PC-3 (cell line): ENCODE results near the gene TADA2B.

Source experiments
- EZH2 ChIP-seq: fragments of 300-600 bp; sonication (generic); IDR thresholded peaks from one replicate; pipeline ENCODE4 v1.6.1; 2017; ENCODE audit warnings: antibody characterized with exemption, mild to moderate bottlenecking, low read length; ENCODE audit not compliant: unreplicated experiment
- TF ChIP-seq, protein P1 (sequence below): fragments of 300-600 bp; sonication (generic); conservative IDR thresholded peaks from 2 replicates; pipeline ENCODE4 v1.5.1; 2017; ENCODE audit warnings: antibody characterized with exemption, low read depth, mild to moderate bottlenecking, low read length

GRCh38 chr4:7040765-7041164, 2.4 kb upstream of the TADA2B start:
- TF ChIP-seq, protein P1, sequence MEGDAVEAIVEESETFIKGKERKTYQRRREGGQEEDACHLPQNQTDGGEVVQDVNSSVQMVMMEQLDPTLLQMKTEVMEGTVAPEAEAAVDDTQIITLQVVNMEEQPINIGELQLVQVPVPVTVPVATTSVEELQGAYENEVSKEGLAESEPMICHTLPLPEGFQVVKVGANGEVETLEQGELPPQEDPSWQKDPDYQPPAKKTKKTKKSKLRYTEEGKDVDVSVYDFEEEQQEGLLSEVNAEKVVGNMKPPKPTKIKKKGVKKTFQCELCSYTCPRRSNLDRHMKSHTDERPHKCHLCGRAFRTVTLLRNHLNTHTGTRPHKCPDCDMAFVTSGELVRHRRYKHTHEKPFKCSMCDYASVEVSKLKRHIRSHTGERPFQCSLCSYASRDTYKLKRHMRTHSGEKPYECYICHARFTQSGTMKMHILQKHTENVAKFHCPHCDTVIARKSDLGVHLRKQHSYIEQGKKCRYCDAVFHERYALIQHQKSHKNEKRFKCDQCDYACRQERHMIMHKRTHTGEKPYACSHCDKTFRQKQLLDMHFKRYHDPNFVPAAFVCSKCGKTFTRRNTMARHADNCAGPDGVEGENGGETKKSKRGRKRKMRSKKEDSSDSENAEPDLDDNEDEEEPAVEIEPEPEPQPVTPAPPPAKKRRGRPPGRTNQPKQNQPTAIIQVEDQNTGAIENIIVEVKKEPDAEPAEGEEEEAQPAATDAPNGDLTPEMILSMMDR: no peak
- no peak for TF ChIP-seq EZH2
